Osteoblast (primary cell): Measurements from ENCODE around the gene HAUS1. TPM values are rescaled to one million over a fixed set of nuclear protein-coding genes. Genes with fewer than 3 reads are reported as not detected.
"Not testable (repeated sequence)": the region's sequence is repeated elsewhere in the genome, so short reads cannot be mapped to it uniquely, and the experiment has no call there.

Experiments
- DNase-seq: peaks from one replicate; pipeline ENCODE4 v3.0.0; 2011; ENCODE audit warnings: low spot score, mixed read lengths; ENCODE audit not compliant: insufficient read length; ENCODE audit errors: missing footprints
- H2AFZ ChIP-seq: 2 replicates; pipeline ENCODE4 v1.6.0; 2011; ENCODE audit warnings: mild to moderate bottlenecking, low read length
- H3K27ac ChIP-seq: 2 replicates; pipeline ENCODE4 v1.5.1; 2011; ENCODE audit warnings: mild to moderate bottlenecking, low read depth, low read length, moderate library complexity
- H3K27me3 ChIP-seq: 2 replicates; pipeline ENCODE4 v1.6.0; 2012; ENCODE audit warnings: mild to moderate bottlenecking, control low read depth, inconsistent platforms, low read length, moderate library complexity; ENCODE audit not compliant: insufficient read depth
- H3K36me3 ChIP-seq: 2 replicates; pipeline ENCODE4 v1.5.1; 2011; ENCODE audit warnings: mild to moderate bottlenecking, low read length, control low read depth, moderate library complexity; ENCODE audit not compliant: insufficient read depth
- H3K4me1 ChIP-seq: 2 replicates; pipeline ENCODE4 v1.5.1; 2011; ENCODE audit warnings: mild to moderate bottlenecking, low read length, control low read depth, moderate library complexity; ENCODE audit not compliant: insufficient read depth
- H3K4me2 ChIP-seq: 2 replicates; pipeline ENCODE4 v1.6.0; 2011; ENCODE audit warnings: mild to moderate bottlenecking, low read length; ENCODE audit not compliant: insufficient read depth
- H3K4me3 ChIP-seq: fragments of 200-600 bp; sonication (generic); 3 replicates; pipeline ENCODE4 v1.5.1; 2012; ENCODE audit warnings: mild to moderate bottlenecking, low read length, inconsistent platforms; ENCODE audit not compliant: insufficient read depth
- H3K79me2 ChIP-seq: 2 replicates; pipeline ENCODE4 v1.6.0; 2012; ENCODE audit warnings: mild to moderate bottlenecking, low read length, control low read depth, inconsistent platforms; ENCODE audit not compliant: insufficient read depth
- H3K9me3 ChIP-seq: 2 replicates; pipeline ENCODE4 v1.5.1; 2011; ENCODE audit warnings: low read depth, low read length, control low read depth
- H4K20me1 ChIP-seq: 2 replicates; pipeline ENCODE4 v1.6.0; 2012; ENCODE audit warnings: mild to moderate bottlenecking, low read length, control low read depth; ENCODE audit not compliant: insufficient read depth
- CTCF ChIP-seq: IDR thresholded peaks from 2 replicates; pipeline ENCODE4 v1.5.1; 2011; ENCODE audit warnings: mild to moderate bottlenecking, low read depth, low read length, moderate library complexity; ENCODE audit errors: extremely low read depth
- total RNA-seq: library from RNA; depleted of rRNA; stranded (reverse); fragments of >200 nt; gene quantifications from 2 replicates; pipeline ENCODE4 v1.2.3, GENCODE V29; 2012

Gene HAUS1
- total RNA-seq, 1 donor: 40.9 TPM

- Histone ChIP-seq H3K27me3 (no peaks in the 10 kb centered on the region), H4K20me1 (peaks cover 8% of the 10 kb centered on the region), H2AFZ (no peak overlapping the region), H3K4me2 (no peak overlapping the region), H3K4me1 (no peaks in the 10 kb centered on the region), H3K9me3 (no peaks in the 10 kb centered on the region), H3K27ac (no peak overlapping the region), H3K79me2 (peaks cover 13% of the 10 kb centered on the region), H3K36me3 (peaks cover 86% of the 10 kb centered on the region), H3K4me3 (no peak overlapping the region)
- TF ChIP-seq CTCF: no peak
- no peak for DNase-seq
Observed at GRCh38 chr18:46084431-46084830, 19.8 kb upstream of the HAUS1 start.

- DNase-seq, H3K4me1 ChIP-seq, H2AFZ ChIP-seq, H3K4me2 ChIP-seq, H3K9me3 ChIP-seq, H3K27ac ChIP-seq, H3K27me3 ChIP-seq, H3K4me3 ChIP-seq: not testable (repeated sequence)
- H3K79me2 ChIP-seq: peaks cover 52% of the 10 kb centered on the region
- peaks cover 91% of the 10 kb centered on the region for H3K36me3 ChIP-seq
- peaks cover 17% of the 10 kb centered on the region for H4K20me1 ChIP-seq
Observed at GRCh38 chr18:46088501-46088900, 15.7 kb upstream of the HAUS1 start.

GRCh38 chr18:46095532-46095931, 8.7 kb upstream of the HAUS1 start:
- Histone ChIP-seq H3K27me3 (no peaks in the 10 kb centered on the region), H3K79me2 (peaks cover 77% of the 10 kb centered on the region), H3K36me3 (peaks cover 50% of the 10 kb centered on the region), H3K4me2 (no peak overlapping the region), H2AFZ (no peak overlapping the region), H4K20me1 (peaks cover 31% of the 10 kb centered on the region), H3K9me3 (no peaks in the 10 kb centered on the region), H3K4me3 (no peak overlapping the region), H3K4me1 (peaks cover 9% of the 10 kb centered on the region), H3K27ac (no peak overlapping the region)
- no peak for TF ChIP-seq CTCF
- DNase-seq: no peak

- TF ChIP-seq CTCF: no peak
- Histone ChIP-seq H3K27me3 (no peaks in the 10 kb centered on the region), H3K36me3 (peaks cover 37% of the 10 kb centered on the region), H2AFZ (no peak overlapping the region), H3K79me2 (peaks cover 65% of the 10 kb centered on the region), H3K4me1 (peaks cover 9% of the 10 kb centered on the region), H4K20me1 (peaks cover 25% of the 10 kb centered on the region), H3K4me2 (peak overlapping the region; percentile 93), H3K9me3 (no peaks in the 10 kb centered on the region), H3K4me3 (peak overlapping the region; percentile 100), H3K27ac (peak overlapping the region; percentile 92)
- peak; percentile 6 for DNase-seq
Observed at GRCh38 chr18:46096651-46097300, 7.4 kb upstream of the HAUS1 start.
